ENCODE results near the gene ZNF277. TPM values are rescaled to one million over a fixed set of nuclear protein-coding genes. Genes with fewer than 3 reads are reported as not detected.

Gene ZNF277
- total RNA-seq, 6 experiments from 2014 or later: 11.2 to 20.9 (median 13.1) TPM

DNA sequence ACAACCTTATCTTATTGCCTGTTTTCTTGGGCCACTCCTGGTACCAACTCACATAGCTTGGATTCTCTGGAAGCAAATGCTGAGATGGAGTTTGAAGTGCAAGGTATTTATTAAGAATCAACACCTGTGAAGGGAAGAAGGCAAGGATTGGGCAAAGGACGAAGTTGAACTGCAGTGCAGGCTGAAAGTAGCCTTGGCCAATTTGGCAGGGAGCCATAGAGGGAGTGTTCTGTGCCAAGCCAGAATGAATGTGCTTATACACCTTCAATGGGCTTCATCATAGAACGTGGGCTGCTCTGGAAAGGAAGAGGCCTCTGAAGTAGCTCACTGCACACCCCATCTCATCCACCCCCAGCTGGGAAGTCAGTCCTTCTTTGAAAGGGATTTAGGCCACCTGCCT lies 163.9 kb downstream of the ZNF277 start:
- DNase-seq (no peak), ATAC-seq (no peak)
- 56% methylated on average over 1 of the region's 2 CpGs for WGBS (ENCODE audit: insufficient coverage, low coverage, low lambda C conversion rate, missing lambda C conversion rate)
- H3K27ac ChIP-seq: no peak overlapping the region
- intact Hi-C loops (cut with DNase I): no loop called here
- no peak overlapping the region for H3K4me3 ChIP-seq
- H3K27me3 ChIP-seq: no peaks in the 10 kb centered on the region
- H3K4me1 ChIP-seq: no peaks in the 10 kb centered on the region
- H3K36me3 ChIP-seq: no peaks in the 10 kb centered on the region
- TF ChIP-seq, protein P1, sequence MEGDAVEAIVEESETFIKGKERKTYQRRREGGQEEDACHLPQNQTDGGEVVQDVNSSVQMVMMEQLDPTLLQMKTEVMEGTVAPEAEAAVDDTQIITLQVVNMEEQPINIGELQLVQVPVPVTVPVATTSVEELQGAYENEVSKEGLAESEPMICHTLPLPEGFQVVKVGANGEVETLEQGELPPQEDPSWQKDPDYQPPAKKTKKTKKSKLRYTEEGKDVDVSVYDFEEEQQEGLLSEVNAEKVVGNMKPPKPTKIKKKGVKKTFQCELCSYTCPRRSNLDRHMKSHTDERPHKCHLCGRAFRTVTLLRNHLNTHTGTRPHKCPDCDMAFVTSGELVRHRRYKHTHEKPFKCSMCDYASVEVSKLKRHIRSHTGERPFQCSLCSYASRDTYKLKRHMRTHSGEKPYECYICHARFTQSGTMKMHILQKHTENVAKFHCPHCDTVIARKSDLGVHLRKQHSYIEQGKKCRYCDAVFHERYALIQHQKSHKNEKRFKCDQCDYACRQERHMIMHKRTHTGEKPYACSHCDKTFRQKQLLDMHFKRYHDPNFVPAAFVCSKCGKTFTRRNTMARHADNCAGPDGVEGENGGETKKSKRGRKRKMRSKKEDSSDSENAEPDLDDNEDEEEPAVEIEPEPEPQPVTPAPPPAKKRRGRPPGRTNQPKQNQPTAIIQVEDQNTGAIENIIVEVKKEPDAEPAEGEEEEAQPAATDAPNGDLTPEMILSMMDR (IDR thresholded peaks at IDR 0.05): no peak
- TF ChIP-seq POLR2A (IDR thresholded peaks at IDR 0.05): no peak
- H3K9me3 ChIP-seq: no peaks in the 10 kb centered on the region

DNA sequence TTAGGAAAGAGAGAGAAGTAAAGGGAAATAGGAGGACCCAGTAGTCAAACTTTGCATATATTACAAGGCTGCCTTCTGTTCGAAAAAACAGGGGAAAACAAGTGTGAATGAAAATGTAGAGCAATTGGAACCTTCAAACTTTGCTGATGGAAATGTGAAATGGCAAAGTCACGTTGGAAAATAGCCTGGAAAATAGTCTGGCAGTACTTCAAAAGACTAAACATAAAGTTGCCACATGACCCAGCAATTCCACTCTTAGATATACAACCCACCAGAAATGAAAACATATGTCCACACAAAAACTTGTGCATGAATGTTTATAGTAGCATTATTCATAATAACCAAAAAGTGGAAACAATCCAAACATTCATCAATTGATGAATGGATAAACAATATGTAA lies 165.2 kb downstream of the ZNF277 start:
- H3K27me3 ChIP-seq: no peaks in the 10 kb centered on the region
- no peaks in the 10 kb centered on the region for H3K4me1 ChIP-seq
- ATAC-seq (no peak), DNase-seq (no peak)
- H3K9me3 ChIP-seq: no peaks in the 10 kb centered on the region
- TF ChIP-seq POLR2A (IDR thresholded peaks at IDR 0.05): no peak
- TF ChIP-seq, protein P1 (IDR thresholded peaks at IDR 0.05): no peak
- H3K27ac ChIP-seq: no peak overlapping the region
- no peaks in the 10 kb centered on the region for H3K36me3 ChIP-seq
- intact Hi-C loops (cut with DNase I): no loop called here
- no peak overlapping the region for H3K4me3 ChIP-seq
- WGBS (ENCODE audit: insufficient coverage, low coverage, low lambda C conversion rate, missing lambda C conversion rate): 21% methylated on average over 2 of the region's 2 CpGs

DNA sequence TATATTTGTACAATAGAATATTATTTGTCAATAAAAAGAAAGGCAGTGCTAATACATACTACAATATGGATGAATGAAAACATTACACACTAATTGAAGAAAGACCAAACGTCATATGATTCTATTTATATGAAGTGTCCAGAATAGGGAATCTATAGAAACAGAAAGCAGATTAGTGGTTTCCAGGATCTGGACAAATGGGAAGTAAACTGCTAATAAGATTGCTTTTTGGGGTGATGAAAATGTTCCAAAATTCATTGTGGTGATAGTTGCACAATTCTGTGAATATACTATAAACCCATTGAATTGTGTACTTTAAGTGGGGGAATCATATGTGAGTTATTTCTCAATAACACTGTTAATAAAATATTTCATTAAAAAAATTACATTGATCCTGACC lies 165.6 kb downstream of the ZNF277 start:
- TF ChIP-seq, protein P1 (IDR thresholded peaks at IDR 0.05): no peak
- no peak for TF ChIP-seq POLR2A (IDR thresholded peaks at IDR 0.05)
- H3K27me3 ChIP-seq: no peaks in the 10 kb centered on the region
- intact Hi-C loops (cut with DNase I): no loop called here
- no peaks in the 10 kb centered on the region for H3K36me3 ChIP-seq
- no peak for DNase-seq
- H3K4me1 ChIP-seq: no peaks in the 10 kb centered on the region
- no peak overlapping the region for H3K27ac ChIP-seq
- WGBS (ENCODE audit: insufficient coverage, low coverage, low lambda C conversion rate, missing lambda C conversion rate): 63% methylated on average over 1 of the region's 1 CpG
- no peak for ATAC-seq
- H3K4me3 ChIP-seq: no peak overlapping the region
- no peaks in the 10 kb centered on the region for H3K9me3 ChIP-seq

DNA sequence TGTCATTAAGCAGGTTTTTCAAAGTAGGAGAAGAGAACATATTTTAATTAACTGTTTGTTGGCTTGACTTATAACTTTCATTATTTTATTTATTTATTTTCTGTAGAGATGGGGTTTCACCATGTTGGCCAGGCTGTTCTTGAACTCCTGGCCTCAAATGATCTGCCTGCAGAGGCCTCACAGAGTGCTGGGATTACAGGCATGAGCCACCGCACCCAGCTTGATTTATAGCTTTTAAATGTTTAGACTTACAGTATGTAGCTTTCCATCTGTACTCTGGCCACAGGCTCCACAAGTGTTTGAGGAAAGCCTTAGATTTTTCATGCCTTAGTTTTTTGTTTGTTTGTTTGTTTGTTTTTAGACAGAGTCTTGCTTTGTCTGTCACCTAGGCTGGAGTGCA lies 171.1 kb downstream of the ZNF277 start:
- DNase-seq (no peak), ATAC-seq (no peak)
- TF ChIP-seq POLR2A (IDR thresholded peaks at IDR 0.05): no peak
- TF ChIP-seq, protein P1 (IDR thresholded peaks at IDR 0.05): no peak
- Histone ChIP-seq H3K36me3 (no peaks in the 10 kb centered on the region), H3K9me3 (no peaks in the 10 kb centered on the region), H3K4me3 (no peak overlapping the region), H3K27ac (no peak overlapping the region), H3K27me3 (no peaks in the 10 kb centered on the region), H3K4me1 (no peaks in the 10 kb centered on the region)
- intact Hi-C loops (cut with DNase I): no loop called here
- WGBS (ENCODE audit: insufficient coverage, low coverage, low lambda C conversion rate, missing lambda C conversion rate): 88% methylated on average over 1 of the region's 1 CpG
